Neural progenitor cell (in vitro differentiated cells): ENCODE results near the gene GMPPA. TPM values are rescaled to one million over a fixed set of nuclear protein-coding genes. Genes with fewer than 3 reads are reported as not detected.

ENCODE experiments used
- DNase-seq: peaks from one replicate; pipeline ENCODE4 v3.0.0-alpha.2; 2016; ENCODE audit warnings: low spot score
- H2AFZ ChIP-seq: fragments of 200-600 bp; sonication (generic); replicated peaks from 2 replicates; pipeline ENCODE4 v1.6.1; 2016; ENCODE audit warnings: antibody characterized with exemption
- H3F3A ChIP-seq: fragments of 200-600 bp; sonication (generic); 2 replicates; pipeline ENCODE4 v1.6.1; 2016; ENCODE audit warnings: antibody characterized with exemption, low read depth
- H3K27ac ChIP-seq: fragments of 200-600 bp; sonication (generic); 2 replicates; pipeline ENCODE4 v1.5.1; 2016; ENCODE audit warnings: mild to moderate bottlenecking
- H3K27me3 ChIP-seq: fragments of 200-600 bp; sonication (generic); 2 replicates; pipeline ENCODE4 v1.6.1; 2016; ENCODE audit warnings: mild to moderate bottlenecking, moderate library complexity
- H3K36me3 ChIP-seq: fragments of 200-600 bp; sonication (generic); 2 replicates; pipeline ENCODE4 v1.5.1; 2016
- H3K4me1 ChIP-seq: fragments of 200-600 bp; sonication (generic); 2 replicates; pipeline ENCODE4 v1.6.1; 2016; ENCODE audit warnings: mixed run types
- H3K4me2 ChIP-seq: fragments of 200-600 bp; sonication (generic); 2 replicates; pipeline ENCODE4 v1.6.1; 2016
- H3K4me3 ChIP-seq: fragments of 200-600 bp; sonication (generic); 2 replicates; pipeline ENCODE4 v1.5.1; 2016
- H3K79me2 ChIP-seq: fragments of 200-600 bp; sonication (generic); 2 replicates; pipeline ENCODE4 v1.6.1; 2016; ENCODE audit warnings: low read depth
- H3K9ac ChIP-seq: fragments of 200-600 bp; sonication (generic); 2 replicates; pipeline ENCODE4 v1.6.1; 2016
- H3K9me3 ChIP-seq: fragments of 200-600 bp; sonication (generic); 2 replicates; pipeline ENCODE4 v1.5.1; 2016; ENCODE audit warnings: low read depth
- H4K20me1 ChIP-seq: fragments of 200-600 bp; sonication (generic); 2 replicates; pipeline ENCODE4 v1.6.1; 2016; ENCODE audit warnings: low read depth
- H3K27ac Mint-ChIP-seq: 3 replicates; pipeline ENCODE4 v1.8.0; 2021; ENCODE audit warnings: mixed read lengths
- H3K27me3 Mint-ChIP-seq: 2 replicates; pipeline ENCODE4 v1.8.0; 2022; ENCODE audit warnings: low read depth, mild to moderate bottlenecking, inconsistent platforms, moderate library complexity, mixed read lengths; ENCODE audit not compliant: insufficient read depth
- H3K36me3 Mint-ChIP-seq: 3 replicates; pipeline ENCODE4 v1.8.0; 2021; ENCODE audit warnings: mixed read lengths
- H3K4me1 Mint-ChIP-seq: 3 replicates; pipeline ENCODE4 v1.8.0; 2021; ENCODE audit warnings: mixed read lengths
- H3K4me3 Mint-ChIP-seq: 3 replicates; pipeline ENCODE4 v1.8.0; 2021; ENCODE audit warnings: mild to moderate bottlenecking, moderate library complexity, mixed read lengths
- H3K9me3 Mint-ChIP-seq: 3 replicates; pipeline ENCODE4 v1.8.0; 2020; ENCODE audit warnings: mixed read lengths
- CTCF ChIP-seq: fragments of 200-600 bp; sonication (generic); IDR thresholded peaks from 2 replicates; pipeline ENCODE4 v1.5.1; 2017; ENCODE audit warnings: antibody characterized with exemption, mild to moderate bottlenecking
- EZH2 ChIP-seq: fragments of 200-600 bp; sonication (generic); IDR thresholded peaks from 2 replicates; pipeline ENCODE4 v1.6.1; 2017; ENCODE audit warnings: antibody characterized with exemption, mild to moderate bottlenecking, moderate library complexity
- EZH2phosphoT487 ChIP-seq: fragments of 200-600 bp; sonication (generic); IDR thresholded peaks from 2 replicates; pipeline ENCODE4 v1.6.1; 2017; ENCODE audit warnings: antibody characterized with exemption
- total RNA-seq: library from RNA; depleted of rRNA; stranded (reverse); fragments of >200 nt; gene quantifications from 2 replicates; pipeline ENCODE4 v1.2.3, GENCODE V29; 2015; ENCODE audit warnings: low replicate concordance

Gene GMPPA
- total RNA-seq, 1 donor from 2014 or later, result 49.3 TPM

- Mint-ChIP-seq H3K4me1 (peaks cover 8% of the 10 kb centered on the region), H3K36me3 (peaks cover 2% of the 10 kb centered on the region), H3K27me3 (peaks cover 9% of the 10 kb centered on the region), H3K27ac (no peak overlapping the region), H3K9me3 (peaks cover 2% of the 10 kb centered on the region), H3K4me3 (peak overlapping the region; percentile 41)
- no peaks in the 10 kb centered on the region for H3K36me3 ChIP-seq
- H2AFZ ChIP-seq, result no peak overlapping the region
- H3K9me3 ChIP-seq, result no peaks in the 10 kb centered on the region
- H3K9ac ChIP-seq, result no peak overlapping the region
- H3F3A ChIP-seq, result no peaks in the 10 kb centered on the region
- no peak overlapping the region for H3K4me3 ChIP-seq
- no peaks in the 10 kb centered on the region for H3K79me2 ChIP-seq
- no peak overlapping the region for H3K27ac ChIP-seq
- no peak for DNase-seq
- no peak for TF ChIP-seq CTCF
- TF ChIP-seq EZH2, result no peak
- no peak for TF ChIP-seq EZH2phosphoT487
- no peak overlapping the region for H3K4me2 ChIP-seq
- no peaks in the 10 kb centered on the region for H3K27me3 ChIP-seq
- H3K4me1 ChIP-seq, result no peaks in the 10 kb centered on the region
- no peaks in the 10 kb centered on the region for H4K20me1 ChIP-seq
Observed at GRCh38 chr2:219466816-219467735, 31.6 kb upstream of the GMPPA start.

GRCh38 chr2:219467736-219468075 is 31.0 kb upstream of the GMPPA start:
- Mint-ChIP-seq H3K4me3 (no peak overlapping the region), H3K27me3 (peaks cover 9% of the 10 kb centered on the region), H3K4me1 (peaks cover 8% of the 10 kb centered on the region), H3K27ac (no peak overlapping the region), H3K9me3 (peaks cover 2% of the 10 kb centered on the region), H3K36me3 (no peaks in the 10 kb centered on the region)
- Histone ChIP-seq H3K27me3 (no peaks in the 10 kb centered on the region), H3K4me1 (no peaks in the 10 kb centered on the region), H3K4me3 (no peak overlapping the region), H2AFZ (no peak overlapping the region), H3K27ac (no peak overlapping the region), H3K4me2 (no peak overlapping the region), H3K9me3 (no peaks in the 10 kb centered on the region), H3F3A (no peaks in the 10 kb centered on the region), H3K36me3 (no peaks in the 10 kb centered on the region), H4K20me1 (no peaks in the 10 kb centered on the region), H3K9ac (no peak overlapping the region), H3K79me2 (no peaks in the 10 kb centered on the region)
- TF ChIP-seq EZH2phosphoT487 (no peak), EZH2 (no peak), CTCF (no peak)
- DNase-seq, result no peak

GRCh38 chr2:219468410-219469185 is 30.1 kb upstream of the GMPPA start:
- Mint-ChIP-seq H3K9me3 (peaks cover 2% of the 10 kb centered on the region), H3K4me3 (no peak overlapping the region), H3K27ac (no peak overlapping the region), H3K4me1 (peaks cover 8% of the 10 kb centered on the region), H3K36me3 (no peaks in the 10 kb centered on the region), H3K27me3 (peaks cover 9% of the 10 kb centered on the region)
- Histone ChIP-seq H3F3A (no peaks in the 10 kb centered on the region), H3K79me2 (no peaks in the 10 kb centered on the region), H4K20me1 (no peaks in the 10 kb centered on the region), H3K4me2 (no peak overlapping the region), H3K9me3 (no peaks in the 10 kb centered on the region), H3K27ac (no peak overlapping the region), H3K36me3 (no peaks in the 10 kb centered on the region), H3K9ac (no peak overlapping the region), H3K4me3 (no peak overlapping the region), H2AFZ (no peak overlapping the region), H3K27me3 (no peaks in the 10 kb centered on the region), H3K4me1 (no peaks in the 10 kb centered on the region)
- no peak for TF ChIP-seq EZH2
- TF ChIP-seq CTCF, result no peak
- no peak for TF ChIP-seq EZH2phosphoT487
- no peak for DNase-seq
